Esophagus squamous epithelium (tissue), 5 donors: ENCODE measurements around the gene CEP78. TPM values are rescaled to one million over a fixed set of nuclear protein-coding genes. Genes with fewer than 3 reads are reported as not detected.

Experiments
- DNase-seq: peaks from one replicate; lab custom pipeline; 2025; lab: John Stamatoyannopoulos, UW
- H3K27ac ChIP-seq, 4 donors: fragments of 200-600 bp; sonication (generic); one replicate each; pipeline ENCODE4 v1.5.1; 2016 to 2019; ENCODE audit warnings: mild to moderate bottlenecking in 1 of 4
- H3K27me3 ChIP-seq, 4 donors: fragments of 200-600 bp; sonication (generic); 1 replicate in 3 of 4; 2 replicates in 1 of 4; pipeline versions ENCODE4 v1.5.1 to v1.6.0; 2017 to 2021; ENCODE audit warnings: antibody characterized with exemption in 1 of 4
- H3K36me3 ChIP-seq, 3 donors: fragments of 200-600 bp; sonication (generic); one replicate each; pipeline ENCODE4 v1.5.1; 2016 to 2019
- H3K4me1 ChIP-seq, 3 donors: fragments of 200-600 bp; sonication (generic); one replicate each; pipeline ENCODE4 v1.5.1; 2017 to 2019
- H3K4me3 ChIP-seq, 4 donors: fragments of 200-600 bp; sonication (generic); 1 replicate in 3 of 4; 2 replicates in 1 of 4; pipeline ENCODE4 v1.5.1; 2016 to 2019; ENCODE audit warnings: mild to moderate bottlenecking in 2 of 4, moderate library complexity in 1 of 4
- H3K9me3 ChIP-seq, 3 donors: fragments of 200-600 bp; sonication (generic); one replicate each; pipeline ENCODE4 v1.5.1; 2016 to 2019
- CTCF ChIP-seq, 6 experiments: fragments of 450-650 bp in 4 of 6; fragments of 200-600 bp in 2 of 6; sonication (generic) in 2 of 6; IDR thresholded peaks; one replicate each; pipeline ENCODE4 v1.5.1; 2016 to 2019; ENCODE audit warnings: antibody characterized with exemption in 6 of 6, mild to moderate bottlenecking in 4 of 6, moderate library complexity in 4 of 6
- POLR2A ChIP-seq, 4 donors: fragments of 450-650 bp; IDR thresholded peaks; one replicate each; pipeline ENCODE4 v1.6.1; 2017; ENCODE audit warnings: antibody characterized with exemption in 4 of 4, mild to moderate bottlenecking in 4 of 4, moderate library complexity in 3 of 4
- WGBS, 2 donors: methylation state at CpG; one replicate each; pipeline ENCODE4 v1.1.5; 2018; 5-methylcytosine and 5-hydroxymethylcytosine counted together
- intact Hi-C: fragments of 100-400 bp; cut with DNase I; formaldehyde crosslinking; loops from one replicate; pipeline ENCODE4 v1.15.0; 2022
- total RNA-seq, 4 donors: library from RNA; depleted of rRNA; stranded (reverse); fragments of >200 nt; gene quantifications; one replicate each; pipeline ENCODE4 v1.1.0, GENCODE V29; 2016
- donor health status: DM: yes; HTN: yes; CAD: no.

Gene CEP78
- total RNA-seq, 4 donors from 2014 or later, result 8.6 to 14.6 (median 11.2) TPM

- peaks cover 4 to 49% (median 17%) of the 10 kb centered on the region in 3 donors for H3K4me1 ChIP-seq
- H3K36me3 ChIP-seq, result peaks cover 0 to 1% (median 0%) of the 10 kb centered on the region in 3 donors
- H3K4me3 ChIP-seq, result peak overlapping the region in 3 of 4 donors; percentile 64 to 72 (median 65)
- H3K27ac ChIP-seq, result peak overlapping the region; percentile 62 to 86 (median 80)
- H3K9me3 ChIP-seq, result no peaks in the 10 kb centered on the region
- peaks cover 0 to 21% (median 0%) of the 10 kb centered on the region in 4 donors for H3K27me3 ChIP-seq
- WGBS, 2 donors, result 47 to 71% methylated on average over 5 to 6 of the region's 6 CpGs
- TF ChIP-seq POLR2A (IDR thresholded peaks at IDR 0.05) (no peak), CTCF (IDR thresholded peaks at IDR 0.05) (no peak)
- intact Hi-C loops, result no loop called here
- no peak for DNase-seq
Measured at GRCh38 chr9:78295731-78296130, 59.9 kb downstream of the CEP78 start.

- TF ChIP-seq POLR2A (IDR thresholded peaks at IDR 0.05), result peak in 2 of 4 donors; percentile 15 to 40
- no peak for TF ChIP-seq CTCF (IDR thresholded peaks at IDR 0.05)
- peaks cover 0 to 24% (median 0%) of the 10 kb centered on the region in 4 donors for H3K27me3 ChIP-seq
Measured at GRCh38 chr9:78296201-78296892, 60.5 kb downstream of the CEP78 start.

GRCh38 chr9:78296893-78297671, 61.2 kb downstream of the CEP78 start, which contains the start of gene PSAT1:
Gene PSAT1, plus strand, starts transcription at chr9:78297125. Its CDS starts 86 bp downstream, at chr9:78297211.
- WGBS, 2 donors, result 2% methylated on average over 25 of the region's 76 CpGs; no CpG with 5 or more reads in 1 of the 2 donors
- peaks cover 0 to 24% (median 0%) of the 10 kb centered on the region in 4 donors for H3K27me3 ChIP-seq
- intact Hi-C loops, result no loop called here
- peak within 1 kb of the TSS; percentile 62 to 86 (median 80) for H3K27ac ChIP-seq
- H3K9me3 ChIP-seq, result no peaks in the 10 kb centered on the region
- peak; percentile 30 for DNase-seq
- peaks cover 0 to 7% (median 0%) of the 10 kb centered on the region in 3 donors for H3K36me3 ChIP-seq
- peak in 1 of 6 experiments; percentile 5 for TF ChIP-seq CTCF (IDR thresholded peaks at IDR 0.05)
- TF ChIP-seq POLR2A (IDR thresholded peaks at IDR 0.05), result peak in 1 of 4 donors; percentile 0
- peak within 1 kb of the TSS; percentile 62 to 72 (median 64) for H3K4me3 ChIP-seq
- H3K4me1 ChIP-seq, result peaks cover 4 to 36% (median 15%) of the 10 kb centered on the region in 3 donors

More at GRCh38 chr9:78296201-78296892, 60.5 kb downstream of the CEP78 start:
- H3K4me1 ChIP-seq, result peaks cover 4 to 43% (median 15%) of the 10 kb centered on the region in 3 donors
- 4 to 14% methylated on average over 22 to 23 of the region's 32 CpGs for WGBS, 2 donors
- DNase-seq, result no peak
- peak overlapping the region; percentile 62 to 72 (median 64) for H3K4me3 ChIP-seq
- peaks cover 0 to 7% (median 0%) of the 10 kb centered on the region in 3 donors for H3K36me3 ChIP-seq
- H3K27ac ChIP-seq, result peak overlapping the region; percentile 62 to 86 (median 80)
- intact Hi-C loops, result no loop called here
- H3K9me3 ChIP-seq, result no peaks in the 10 kb centered on the region

GRCh38 chr9:78297672-78297961, 61.7 kb downstream of the CEP78 start:
- H3K4me1 ChIP-seq, result peaks cover 4 to 34% (median 15%) of the 10 kb centered on the region in 3 donors
- intact Hi-C loops, result no loop called here
- peaks cover 0 to 12% (median 0%) of the 10 kb centered on the region in 3 donors for H3K36me3 ChIP-seq
- WGBS, 2 donors, result 0 to 2% methylated on average over 9 to 10 of the region's 10 CpGs
- H3K9me3 ChIP-seq, result no peaks in the 10 kb centered on the region
- DNase-seq, result no peak
- H3K27me3 ChIP-seq, result peaks cover 0 to 24% (median 0%) of the 10 kb centered on the region in 4 donors
- no peak for TF ChIP-seq CTCF (IDR thresholded peaks at IDR 0.05)
- TF ChIP-seq POLR2A (IDR thresholded peaks at IDR 0.05), result no peak
- peak overlapping the region; percentile 62 to 72 (median 64) for H3K4me3 ChIP-seq
- H3K27ac ChIP-seq, result peak overlapping the region; percentile 4 to 86 (median 80)
